ENCODE results near the gene UBE3C. TPM values are rescaled to one million over a fixed set of nuclear protein-coding genes. Genes with fewer than 3 reads are reported as not detected.

The UBE3C gene
- total RNA-seq, 1 donor from 2014 or later: 60.4 TPM

Other genes with a start within 250 kb of the UBE3C start
- gene LMBR1, start 245.7 kb upstream of the UBE3C start, total RNA-seq: 51.4 TPM
- 12.8 TPM for gene NOM1, start 189.2 kb upstream of the UBE3C start, total RNA-seq
- gene MNX1, start 128.3 kb upstream of the UBE3C start, total RNA-seq: 15.4 TPM
- 95.8 TPM for gene DNAJB6, start 198.1 kb downstream of the UBE3C start, total RNA-seq

All from mucosa of gallbladder (tissue), 1 donor.